Sigmoid colon (tissue), 4 donors: ENCODE results near the gene PLEKHG5.

ENCODE experiments used
- EP300 ChIP-seq, 4 donors: sonication (generic); formaldehyde crosslinking; IDR thresholded peaks; one replicate each; pipeline ENCODE4 v1.6.1; 2017; ENCODE audit warnings: antibody characterized with exemption in 4 of 4
- POLR2A ChIP-seq, 2 donors: fragments of 450-650 bp; IDR thresholded peaks; one replicate each; pipeline ENCODE4 v1.6.1; 2016; ENCODE audit warnings: antibody characterized with exemption in 2 of 2, mild to moderate bottlenecking in 2 of 2, moderate library complexity in 2 of 2
- POLR2AphosphoS5 ChIP-seq, 4 donors: sonication (generic); formaldehyde crosslinking; IDR thresholded peaks; one replicate each; pipeline ENCODE4 v1.6.1; 2017; ENCODE audit warnings: antibody characterized with exemption in 4 of 4
- TF ChIP-seq, protein P1 (sequence below), 4 experiments: fragments of 450-650 bp in 3 of 4; fragments of 200-600 bp in 1 of 4; IDR thresholded peaks; one replicate each; pipeline ENCODE4 v1.5.1; 2016 to 2019; ENCODE audit warnings: antibody characterized with exemption in 4 of 4, mild to moderate bottlenecking in 3 of 4, moderate library complexity in 2 of 4

DNA sequence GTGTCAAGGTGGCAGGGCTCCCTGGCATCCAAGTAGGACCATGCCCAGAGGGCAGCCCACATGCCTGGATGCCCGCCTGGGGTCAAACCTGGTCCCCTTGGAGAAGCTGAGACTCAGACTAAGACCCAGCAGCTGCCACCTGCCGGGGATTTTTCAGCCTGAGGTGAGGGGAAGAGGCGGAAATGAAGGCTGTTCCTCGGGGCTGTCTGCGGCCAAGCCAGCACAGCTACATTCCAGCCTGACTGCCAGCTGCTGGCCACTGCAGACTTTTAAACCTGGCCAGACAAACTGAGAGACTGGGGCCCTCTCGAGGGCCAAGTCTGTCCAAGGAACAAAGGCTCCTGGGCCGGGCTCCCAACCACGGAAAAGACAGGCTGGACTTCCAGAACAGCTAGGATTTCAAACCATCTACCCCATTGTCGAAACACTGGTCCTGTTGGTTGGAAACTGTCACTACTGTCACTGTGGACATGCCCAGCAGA, 21.9 kb upstream of the PLEKHG5 start:
- TF ChIP-seq POLR2AphosphoS5 (IDR thresholded peaks at IDR 0.05): no peak
- TF ChIP-seq, protein P1, sequence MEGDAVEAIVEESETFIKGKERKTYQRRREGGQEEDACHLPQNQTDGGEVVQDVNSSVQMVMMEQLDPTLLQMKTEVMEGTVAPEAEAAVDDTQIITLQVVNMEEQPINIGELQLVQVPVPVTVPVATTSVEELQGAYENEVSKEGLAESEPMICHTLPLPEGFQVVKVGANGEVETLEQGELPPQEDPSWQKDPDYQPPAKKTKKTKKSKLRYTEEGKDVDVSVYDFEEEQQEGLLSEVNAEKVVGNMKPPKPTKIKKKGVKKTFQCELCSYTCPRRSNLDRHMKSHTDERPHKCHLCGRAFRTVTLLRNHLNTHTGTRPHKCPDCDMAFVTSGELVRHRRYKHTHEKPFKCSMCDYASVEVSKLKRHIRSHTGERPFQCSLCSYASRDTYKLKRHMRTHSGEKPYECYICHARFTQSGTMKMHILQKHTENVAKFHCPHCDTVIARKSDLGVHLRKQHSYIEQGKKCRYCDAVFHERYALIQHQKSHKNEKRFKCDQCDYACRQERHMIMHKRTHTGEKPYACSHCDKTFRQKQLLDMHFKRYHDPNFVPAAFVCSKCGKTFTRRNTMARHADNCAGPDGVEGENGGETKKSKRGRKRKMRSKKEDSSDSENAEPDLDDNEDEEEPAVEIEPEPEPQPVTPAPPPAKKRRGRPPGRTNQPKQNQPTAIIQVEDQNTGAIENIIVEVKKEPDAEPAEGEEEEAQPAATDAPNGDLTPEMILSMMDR (IDR thresholded peaks at IDR 0.05): no peak
- no peak for TF ChIP-seq POLR2A (IDR thresholded peaks at IDR 0.05)
- no peak for TF ChIP-seq EP300 (IDR thresholded peaks at IDR 0.05)
